ENCODE measurements around the gene RHOT2. TPM values are rescaled to one million over a fixed set of nuclear protein-coding genes. Genes with fewer than 3 reads are reported as not detected.

RHOT2 gene
- total RNA-seq, 1 experiment from 2014 or later = 66.2 TPM

- H3K4me3 ChIP-seq = no peak overlapping the region
Observed at GRCh38 chr16:718922-719321, 51.0 kb downstream of the RHOT2 start.

GRCh38 chr16:719815-720446 lies 52.0 kb downstream of the RHOT2 start:
- peak overlapping the region; percentile 69 for H3K4me3 ChIP-seq
- peak overlapping the region; percentile 72 for H3K27ac ChIP-seq
- peak; percentile 42 to 63 for DNase-seq
- H3K4me1 ChIP-seq = peaks cover 21% of the 10 kb centered on the region
- H3K9me3 ChIP-seq (replicated peaks) = no peaks in the 10 kb centered on the region
- H3K36me3 ChIP-seq = no peaks in the 10 kb centered on the region
- H3K27me3 ChIP-seq = no peaks in the 10 kb centered on the region

More at GRCh38 chr16:718922-719321, 51.0 kb downstream of the RHOT2 start:
- Histone ChIP-seq H3K9me3 (replicated peaks) (no peaks in the 10 kb centered on the region), H3K27ac (no peak overlapping the region), H3K36me3 (no peaks in the 10 kb centered on the region), H3K27me3 (no peaks in the 10 kb centered on the region), H3K4me1 (peaks cover 25% of the 10 kb centered on the region)
- no peak for DNase-seq

GRCh38 chr16:720447-720989 lies 52.6 kb downstream of the RHOT2 start:
- Histone ChIP-seq H3K9me3 (replicated peaks) (no peaks in the 10 kb centered on the region), H3K36me3 (no peaks in the 10 kb centered on the region), H3K4me3 (peak overlapping the region; percentile 69), H3K4me1 (peaks cover 21% of the 10 kb centered on the region), H3K27ac (peak overlapping the region; percentile 72), H3K27me3 (no peaks in the 10 kb centered on the region)
- peak; percentile 90 to 94 for DNase-seq

- peak; percentile 74 to 81 for DNase-seq
Observed at GRCh38 chr16:720990-721764, 53.2 kb downstream of the RHOT2 start, which contains the start of gene ANTKMT. ANTKMT (plus strand) TSS chr16:721146; CDS start chr16:721275, 129 bp downstream.

GRCh38 chr16:721765-722540 lies 54.0 kb downstream of the RHOT2 start:
- no peak for DNase-seq
- Histone ChIP-seq H3K4me3 (peak overlapping the region; percentile 69), H3K4me1 (peaks cover 16% of the 10 kb centered on the region), H3K27me3 (no peaks in the 10 kb centered on the region), H3K36me3 (no peaks in the 10 kb centered on the region), H3K27ac (no peak overlapping the region), H3K9me3 (replicated peaks) (no peaks in the 10 kb centered on the region)

More at GRCh38 chr16:720990-721764, 53.2 kb downstream of the RHOT2 start, which contains the start of gene ANTKMT:
- no peaks in the 10 kb centered on the region for H3K27me3 ChIP-seq
- H3K4me3 ChIP-seq = peak within 1 kb of the TSS; percentile 69
- H3K9me3 ChIP-seq (replicated peaks) = no peaks in the 10 kb centered on the region
- no peaks in the 10 kb centered on the region for H3K36me3 ChIP-seq
- peaks cover 19% of the 10 kb centered on the region for H3K4me1 ChIP-seq
- peak within 1 kb of the TSS; percentile 72 for H3K27ac ChIP-seq

GRCh38 chr16:722835-723633 lies 55.1 kb downstream of the RHOT2 start:
- Histone ChIP-seq H3K27me3 (no peaks in the 10 kb centered on the region), H3K4me3 (no peak overlapping the region), H3K4me1 (peaks cover 18% of the 10 kb centered on the region), H3K36me3 (no peaks in the 10 kb centered on the region), H3K9me3 (replicated peaks) (no peaks in the 10 kb centered on the region), H3K27ac (no peak overlapping the region)
- no peak for DNase-seq

GRCh38 chr16:723695-724094 lies 55.8 kb downstream of the RHOT2 start:
- Histone ChIP-seq H3K36me3 (no peaks in the 10 kb centered on the region), H3K27ac (no peak overlapping the region), H3K27me3 (no peaks in the 10 kb centered on the region), H3K4me1 (peaks cover 21% of the 10 kb centered on the region), H3K9me3 (replicated peaks) (no peaks in the 10 kb centered on the region), H3K4me3 (no peak overlapping the region)
- DNase-seq = no peak

Other genes starting within 250 kb of the RHOT2 start
- 28.6 and 30.2 TPM in 2 replicates for gene RAB11FIP3, start 242.5 kb upstream of the RHOT2 start, total RNA-seq (2014; rRNA removed; shearing (Covaris generic))
- 48.8 and 54.0 TPM in 2 replicates for gene CAPN15, start 140.4 kb upstream of the RHOT2 start, total RNA-seq (2014; rRNA removed; shearing (Covaris generic))
- gene PRR35, start 107.7 kb upstream of the RHOT2 start, total RNA-seq (2014; rRNA removed; shearing (Covaris generic)) = not detected in 2 replicates
- 0.08 TPM in 1 of 2 replicates, not detected in the other for gene NHLRC4, start 101.1 kb upstream of the RHOT2 start, total RNA-seq (2014; rRNA removed; shearing (Covaris generic))
- 20.9 and 24.4 TPM in 2 replicates for gene PIGQ, start 98.2 kb upstream of the RHOT2 start, total RNA-seq (2014; rRNA removed; shearing (Covaris generic))
- 13.2 and 14.4 TPM in 2 replicates for gene RAB40C, start 78.1 kb upstream of the RHOT2 start, total RNA-seq (2014; rRNA removed; shearing (Covaris generic))
- gene WFIKKN1, start 37.1 kb upstream of the RHOT2 start, total RNA-seq (2014; rRNA removed; shearing (Covaris generic)) = 0.04 and 0.05 TPM in 2 replicates
- 60.9 and 72.6 TPM in 2 replicates for gene METTL26, start 31.8 kb upstream of the RHOT2 start, total RNA-seq (2014; rRNA removed; shearing (Covaris generic))
- gene MCRIP2, start 26.3 kb upstream of the RHOT2 start, total RNA-seq (2014; rRNA removed; shearing (Covaris generic)) = 3.3 and 4.6 TPM in 2 replicates
- 10.5 and 18.3 TPM in 2 replicates for gene WDR90, start 18.8 kb upstream of the RHOT2 start, total RNA-seq (2014; rRNA removed; shearing (Covaris generic))
- gene RHBDL1, start 7.5 kb downstream of the RHOT2 start, total RNA-seq (2014; rRNA removed; shearing (Covaris generic)) = 0.94 and 2.5 TPM in 2 replicates
- 46.0 and 49.2 TPM in 2 replicates for gene STUB1, start 12.3 kb downstream of the RHOT2 start, total RNA-seq (2014; rRNA removed; shearing (Covaris generic))
- 22.7 and 23.4 TPM in 2 replicates for gene JMJD8, start 16.2 kb downstream of the RHOT2 start, total RNA-seq (2014; rRNA removed; shearing (Covaris generic))
- 5.6 and 6.2 TPM in 2 replicates for gene WDR24, start 22.3 kb downstream of the RHOT2 start, total RNA-seq (2014; rRNA removed; shearing (Covaris generic))
- 1.7 and 1.8 TPM in 2 replicates for gene FBXL16, start 37.7 kb downstream of the RHOT2 start, total RNA-seq (2014; rRNA removed; shearing (Covaris generic))
- gene METRN, start 47.0 kb downstream of the RHOT2 start, total RNA-seq (2014; rRNA removed; shearing (Covaris generic)) = 61.7 and 77.6 TPM in 2 replicates
- gene ANTKMT, start 53.0 kb downstream of the RHOT2 start, total RNA-seq (2014; rRNA removed; shearing (Covaris generic)) = 11.4 and 11.7 TPM in 2 replicates
- gene CCDC78, start 58.3 kb downstream of the RHOT2 start, total RNA-seq (2014; rRNA removed; shearing (Covaris generic)) = 4.5 and 5.0 TPM in 2 replicates
- 6.0 and 8.9 TPM in 2 replicates for gene HAGHL, start 59.0 kb downstream of the RHOT2 start, total RNA-seq (2014; rRNA removed; shearing (Covaris generic))
- gene CIAO3, start 72.9 kb downstream of the RHOT2 start, total RNA-seq (2014; rRNA removed; shearing (Covaris generic)) = 30.2 and 31.5 TPM in 2 replicates
- not detected in 2 replicates for gene MSLN, start 92.6 kb downstream of the RHOT2 start, total RNA-seq (2014; rRNA removed; shearing (Covaris generic))
- 35.5 and 38.7 TPM in 2 replicates for gene RPUSD1, start 120.2 kb downstream of the RHOT2 start, total RNA-seq (2014; rRNA removed; shearing (Covaris generic))
- 34.5 and 46.0 TPM in 2 replicates for gene CHTF18, start 120.5 kb downstream of the RHOT2 start, total RNA-seq (2014; rRNA removed; shearing (Covaris generic))
- not detected in 2 replicates for gene GNG13, start 132.6 kb downstream of the RHOT2 start, total RNA-seq (2014; rRNA removed; shearing (Covaris generic))